Measurements from ENCODE around the gene KANSL1.
A peak's percentile ranks its signal among the peaks of the same experiment; 100 is the strongest.

Gene KANSL1

DNA sequence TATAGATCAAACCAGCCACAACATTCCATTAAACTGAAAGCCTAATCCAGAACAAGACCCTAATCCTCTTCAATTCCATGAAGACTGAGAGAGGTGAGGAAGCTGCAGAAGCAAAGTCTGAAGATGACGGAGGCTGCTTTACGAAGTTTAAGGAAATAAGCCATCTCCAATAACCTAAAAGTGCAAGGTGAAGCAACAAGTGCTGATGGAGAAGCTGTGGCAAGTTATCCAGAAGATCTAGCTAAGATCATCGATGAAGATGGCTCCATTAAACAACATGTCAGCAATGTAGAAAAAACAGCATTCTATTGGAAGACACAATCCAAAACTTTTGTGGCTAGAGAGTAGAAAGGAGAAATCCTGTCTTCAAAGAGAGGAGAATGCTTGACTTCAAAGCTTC is 69.6 kb downstream of the KANSL1 start:
- TF ChIP-seq, protein P1, sequence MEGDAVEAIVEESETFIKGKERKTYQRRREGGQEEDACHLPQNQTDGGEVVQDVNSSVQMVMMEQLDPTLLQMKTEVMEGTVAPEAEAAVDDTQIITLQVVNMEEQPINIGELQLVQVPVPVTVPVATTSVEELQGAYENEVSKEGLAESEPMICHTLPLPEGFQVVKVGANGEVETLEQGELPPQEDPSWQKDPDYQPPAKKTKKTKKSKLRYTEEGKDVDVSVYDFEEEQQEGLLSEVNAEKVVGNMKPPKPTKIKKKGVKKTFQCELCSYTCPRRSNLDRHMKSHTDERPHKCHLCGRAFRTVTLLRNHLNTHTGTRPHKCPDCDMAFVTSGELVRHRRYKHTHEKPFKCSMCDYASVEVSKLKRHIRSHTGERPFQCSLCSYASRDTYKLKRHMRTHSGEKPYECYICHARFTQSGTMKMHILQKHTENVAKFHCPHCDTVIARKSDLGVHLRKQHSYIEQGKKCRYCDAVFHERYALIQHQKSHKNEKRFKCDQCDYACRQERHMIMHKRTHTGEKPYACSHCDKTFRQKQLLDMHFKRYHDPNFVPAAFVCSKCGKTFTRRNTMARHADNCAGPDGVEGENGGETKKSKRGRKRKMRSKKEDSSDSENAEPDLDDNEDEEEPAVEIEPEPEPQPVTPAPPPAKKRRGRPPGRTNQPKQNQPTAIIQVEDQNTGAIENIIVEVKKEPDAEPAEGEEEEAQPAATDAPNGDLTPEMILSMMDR (IDR thresholded peaks at IDR 0.05; ENCODE audit: low read length), result no peak
- TF ChIP-seq EZH2 (optimal IDR thresholded peaks at IDR 0.05; ENCODE audit: low read depth, low read length), result no peak
- no peak for TF ChIP-seq EZH2phosphoT487 (IDR thresholded peaks at IDR 0.05; ENCODE audit: low read length)
- H3K4me2 ChIP-seq (ENCODE audit: low read depth, low read length), result no peak overlapping the region
- H2AFZ ChIP-seq (ENCODE audit: low read length), result no peak overlapping the region
- H3K36me3 ChIP-seq (replicated peaks; ENCODE audit: insufficient read depth, low read length), result no peaks in the 10 kb centered on the region
- no peak overlapping the region for H3K27ac ChIP-seq (ENCODE audit: low read length)
- no peaks in the 10 kb centered on the region for H3K9me3 ChIP-seq (replicated peaks; ENCODE audit: insufficient read depth, low read length)
- H3K79me2 ChIP-seq (ENCODE audit: low read length), result peaks cover 94% of the 10 kb centered on the region
- no peak overlapping the region for H3K4me3 ChIP-seq (ENCODE audit: low read length)
- H3K9ac ChIP-seq (ENCODE audit: low read length), result no peak overlapping the region
- H3K27me3 ChIP-seq (replicated peaks; ENCODE audit: insufficient read depth, low read length), result no peaks in the 10 kb centered on the region
- no peaks in the 10 kb centered on the region for H3K9me2 ChIP-seq (replicated peaks; ENCODE audit: insufficient read depth, low read length)
- DNase-seq, result no peak
- peaks cover 56% of the 10 kb centered on the region for H3K4me1 ChIP-seq (ENCODE audit: low read length)
- H3F3A ChIP-seq (ENCODE audit: insufficient read depth, low read length), result peaks cover 36% of the 10 kb centered on the region
- H4K20me1 ChIP-seq (ENCODE audit: insufficient read depth, low read length), result peaks cover 25% of the 10 kb centered on the region

DNA sequence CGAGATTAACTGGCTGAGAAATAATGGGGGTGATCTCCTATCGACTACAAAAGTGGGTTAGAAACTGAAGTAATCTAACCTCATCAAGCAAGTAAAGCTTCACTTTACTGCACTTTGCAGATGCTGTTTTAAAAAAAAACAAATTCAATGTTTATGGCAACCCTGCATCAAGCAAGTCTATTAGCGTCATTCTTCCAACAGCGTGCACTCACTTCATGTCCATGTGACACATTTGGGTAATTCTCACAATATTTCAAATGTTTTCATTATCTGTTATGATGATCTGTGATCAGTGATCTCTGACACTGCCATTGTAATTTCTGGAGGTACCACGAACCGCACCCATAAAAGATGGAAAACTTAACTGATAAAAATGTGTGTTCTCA is 70.8 kb downstream of the KANSL1 start:
- Histone ChIP-seq H3K36me3 (replicated peaks; ENCODE audit: insufficient read depth, low read length) (no peaks in the 10 kb centered on the region), H3K4me1 (ENCODE audit: low read length) (peaks cover 59% of the 10 kb centered on the region), H2AFZ (ENCODE audit: low read length) (no peak overlapping the region), H3K9ac (ENCODE audit: low read length) (no peak overlapping the region), H3F3A (ENCODE audit: insufficient read depth, low read length) (peaks cover 36% of the 10 kb centered on the region), H3K27ac (ENCODE audit: low read length) (peak overlapping the region; percentile 64; the same call in 1 of the 2 replicates), H3K9me3 (replicated peaks; ENCODE audit: insufficient read depth, low read length) (no peaks in the 10 kb centered on the region), H3K79me2 (ENCODE audit: low read length) (peaks cover 94% of the 10 kb centered on the region), H3K27me3 (replicated peaks; ENCODE audit: insufficient read depth, low read length) (no peaks in the 10 kb centered on the region), H3K4me2 (ENCODE audit: low read depth, low read length) (peak overlapping the region; percentile 61), H4K20me1 (ENCODE audit: insufficient read depth, low read length) (peaks cover 21% of the 10 kb centered on the region), H3K4me3 (ENCODE audit: low read length) (peak overlapping the region; percentile 23; the same call in 1 of the 2 replicates), H3K9me2 (replicated peaks; ENCODE audit: insufficient read depth, low read length) (no peaks in the 10 kb centered on the region)
- DNase-seq, result no peak
- TF ChIP-seq EZH2phosphoT487 (IDR thresholded peaks at IDR 0.05; ENCODE audit: low read length), result no peak
- no peak for TF ChIP-seq EZH2 (optimal IDR thresholded peaks at IDR 0.05; ENCODE audit: low read depth, low read length)
- TF ChIP-seq, protein P1 (IDR thresholded peaks at IDR 0.05; ENCODE audit: low read length), result no peak

DNA sequence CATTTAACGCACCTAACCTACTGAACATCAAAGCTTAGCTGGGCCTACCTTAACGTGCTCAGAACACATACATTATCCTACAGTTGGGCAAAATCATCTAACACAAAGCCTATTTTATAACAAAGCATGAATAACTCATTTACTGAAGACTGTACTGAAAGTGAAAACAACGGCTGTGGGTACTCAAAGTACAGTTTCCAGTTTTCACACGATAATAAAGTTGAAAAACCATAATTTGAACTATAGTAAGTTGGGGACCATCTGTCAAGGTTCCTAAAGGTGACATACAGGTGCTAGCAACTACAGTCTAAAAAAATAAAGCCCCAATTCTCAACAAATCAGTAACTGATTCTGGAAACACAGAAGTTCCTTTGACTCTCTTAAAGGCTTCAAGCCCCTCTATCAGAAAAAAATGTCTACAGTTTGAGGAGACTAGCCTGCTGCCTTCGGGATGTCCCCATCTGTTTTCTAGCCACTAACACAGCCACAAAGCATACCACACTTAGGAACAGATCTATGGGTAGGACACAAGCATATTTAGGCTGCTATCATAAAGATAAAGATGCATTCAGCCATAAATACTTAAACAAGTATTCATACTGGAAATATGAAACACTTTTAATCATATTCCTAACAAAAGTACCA is 71.3 kb downstream of the KANSL1 start:
- H3K9ac ChIP-seq (ENCODE audit: low read length), result no peak overlapping the region
- H3K79me2 ChIP-seq (ENCODE audit: low read length), result peaks cover 94% of the 10 kb centered on the region
- TF ChIP-seq EZH2phosphoT487 (IDR thresholded peaks at IDR 0.05; ENCODE audit: low read length), result no peak
- TF ChIP-seq EZH2 (optimal IDR thresholded peaks at IDR 0.05; ENCODE audit: low read depth, low read length), result no peak
- TF ChIP-seq, protein P1 (IDR thresholded peaks at IDR 0.05; ENCODE audit: low read length), result no peak
- H3K9me3 ChIP-seq (replicated peaks; ENCODE audit: insufficient read depth, low read length), result no peaks in the 10 kb centered on the region
- peaks cover 59% of the 10 kb centered on the region for H3K4me1 ChIP-seq (ENCODE audit: low read length)
- H2AFZ ChIP-seq (ENCODE audit: low read length), result no peak overlapping the region
- peaks cover 36% of the 10 kb centered on the region for H3F3A ChIP-seq (ENCODE audit: insufficient read depth, low read length)
- H3K36me3 ChIP-seq (replicated peaks; ENCODE audit: insufficient read depth, low read length), result no peaks in the 10 kb centered on the region
- peak; percentile 71 for DNase-seq
- H3K27me3 ChIP-seq (replicated peaks; ENCODE audit: insufficient read depth, low read length), result no peaks in the 10 kb centered on the region
- H3K4me3 ChIP-seq (ENCODE audit: low read length), result peak overlapping the region; percentile 23; the same call in 1 of the 2 replicates
- peaks cover 21% of the 10 kb centered on the region for H4K20me1 ChIP-seq (ENCODE audit: insufficient read depth, low read length)
- H3K27ac ChIP-seq (ENCODE audit: low read length), result peak overlapping the region; percentile 64; the same call in 1 of the 2 replicates
- peak overlapping the region; percentile 61 for H3K4me2 ChIP-seq (ENCODE audit: low read depth, low read length)
- no peaks in the 10 kb centered on the region for H3K9me2 ChIP-seq (replicated peaks; ENCODE audit: insufficient read depth, low read length)
